Kidney epithelial cell (primary cell): ENCODE measurements around the gene ISM2. TPM values are rescaled to one million over a fixed set of nuclear protein-coding genes. Genes with fewer than 3 reads are reported as not detected.

Experiments used
- DNase-seq: peaks from one replicate; pipeline ENCODE4 v3.0.0-alpha.2; 2010; ENCODE audit warnings: low read depth
- H3K27me3 ChIP-seq: 2 replicates; pipeline ENCODE4 v1.6.0; 2011; ENCODE audit warnings: low read length; ENCODE audit not compliant: control insufficient read depth, insufficient read depth
- H3K36me3 ChIP-seq: 2 replicates; pipeline ENCODE4 v1.5.1; 2011; ENCODE audit warnings: low read length; ENCODE audit not compliant: control insufficient read depth, insufficient read depth
- H3K4me3 ChIP-seq: 2 replicates; pipeline ENCODE4 v1.5.1; 2011; ENCODE audit warnings: low read depth, mild to moderate bottlenecking, control low read depth, low read length
- total RNA-seq: library from RNA; depleted of rRNA; stranded (reverse); fragments of >200 nt; gene quantifications from 2 replicates; pipeline ENCODE4 v1.2.3, GENCODE V29; 2015
- TF ChIP-seq, protein P1 (sequence below): IDR thresholded peaks from 2 replicates; pipeline ENCODE4 v1.5.1; 2011; ENCODE audit warnings: mild to moderate bottlenecking, moderate library complexity, low read length, control low read depth, inconsistent platforms; ENCODE audit not compliant: insufficient read depth, poor library complexity, severe bottlenecking

The ISM2 gene
- total RNA-seq, 1 donor from 2014 or later, result 0.13 TPM

DNA sequence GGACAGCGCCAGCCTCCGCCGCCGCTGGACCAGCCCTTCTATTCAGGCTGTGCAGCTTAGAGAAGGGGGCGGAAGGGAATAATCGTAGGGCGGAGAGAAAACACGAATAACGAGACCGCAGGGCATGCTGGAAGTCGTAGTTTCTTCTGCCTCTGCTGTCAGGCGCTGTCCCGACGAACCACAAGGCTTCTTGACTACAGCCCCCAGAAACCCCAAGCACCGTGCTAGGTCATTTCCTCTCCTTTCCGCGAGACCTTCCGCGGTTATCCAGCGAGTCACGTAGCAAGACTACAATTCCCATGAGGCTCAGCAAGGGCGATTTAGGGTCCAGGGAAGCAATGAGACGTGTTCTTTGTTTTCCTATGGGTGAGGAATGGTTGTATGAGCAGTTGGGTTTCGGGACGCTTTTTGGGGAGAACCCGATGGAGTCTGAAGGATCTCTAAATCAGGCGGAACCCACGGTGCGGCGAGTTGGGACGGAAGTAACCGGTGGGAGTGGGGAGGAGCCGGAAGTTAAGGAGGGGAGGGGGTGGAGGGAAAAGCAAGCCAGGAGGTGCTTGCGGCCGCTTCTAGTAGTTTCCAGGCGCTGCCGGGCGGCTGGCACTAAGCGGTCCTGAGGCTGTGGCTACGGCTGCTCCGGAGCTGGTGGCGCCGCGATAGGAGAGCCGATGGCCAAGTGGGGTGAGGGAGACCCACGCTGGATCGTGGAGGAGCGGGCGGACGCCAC lies 40.9 kb downstream of the ISM2 start, which contains the start of the genes AHSA1 and VIPAS39:
AHSA1 (plus strand) TSS at position 572 of the 727 bp plus-strand sequence; CDS start at position 669, 97 bp downstream.
VIPAS39 (minus strand) TSS at position 80 of the 727 bp plus-strand sequence. CDS start 3,499 bp downstream, outside the sequence.
- TF ChIP-seq, protein P1, sequence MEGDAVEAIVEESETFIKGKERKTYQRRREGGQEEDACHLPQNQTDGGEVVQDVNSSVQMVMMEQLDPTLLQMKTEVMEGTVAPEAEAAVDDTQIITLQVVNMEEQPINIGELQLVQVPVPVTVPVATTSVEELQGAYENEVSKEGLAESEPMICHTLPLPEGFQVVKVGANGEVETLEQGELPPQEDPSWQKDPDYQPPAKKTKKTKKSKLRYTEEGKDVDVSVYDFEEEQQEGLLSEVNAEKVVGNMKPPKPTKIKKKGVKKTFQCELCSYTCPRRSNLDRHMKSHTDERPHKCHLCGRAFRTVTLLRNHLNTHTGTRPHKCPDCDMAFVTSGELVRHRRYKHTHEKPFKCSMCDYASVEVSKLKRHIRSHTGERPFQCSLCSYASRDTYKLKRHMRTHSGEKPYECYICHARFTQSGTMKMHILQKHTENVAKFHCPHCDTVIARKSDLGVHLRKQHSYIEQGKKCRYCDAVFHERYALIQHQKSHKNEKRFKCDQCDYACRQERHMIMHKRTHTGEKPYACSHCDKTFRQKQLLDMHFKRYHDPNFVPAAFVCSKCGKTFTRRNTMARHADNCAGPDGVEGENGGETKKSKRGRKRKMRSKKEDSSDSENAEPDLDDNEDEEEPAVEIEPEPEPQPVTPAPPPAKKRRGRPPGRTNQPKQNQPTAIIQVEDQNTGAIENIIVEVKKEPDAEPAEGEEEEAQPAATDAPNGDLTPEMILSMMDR, result no peak
- Histone ChIP-seq H3K36me3 (no peaks in the 10 kb centered on the region), H3K4me3 (peak within 1 kb of the TSS; percentile 88), H3K27me3 (no peaks in the 10 kb centered on the region)
- DNase-seq, result peak; percentile 99

DNA sequence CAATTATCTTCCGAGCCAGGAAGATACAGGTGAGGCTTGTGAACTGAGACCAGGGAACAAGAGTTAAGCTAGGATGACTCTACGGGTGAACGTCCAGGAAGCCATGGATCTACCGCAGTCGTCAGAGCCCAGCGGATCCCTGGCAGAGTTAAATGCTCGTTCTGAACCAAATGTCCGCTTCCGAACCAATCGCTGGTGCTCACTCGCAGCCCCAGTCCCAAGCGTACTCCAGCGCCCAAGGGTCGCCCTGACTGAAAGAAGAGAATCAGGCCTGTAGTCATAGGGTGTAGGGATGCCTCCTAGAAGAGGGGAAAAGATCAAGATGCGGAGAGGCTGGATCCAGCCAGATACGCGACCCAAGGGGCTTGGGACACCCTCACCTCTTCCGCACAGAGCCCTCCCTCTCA lies 41.5 kb downstream of the ISM2 start:
- H3K4me3 ChIP-seq, result peak overlapping the region; percentile 88
- H3K27me3 ChIP-seq, result no peaks in the 10 kb centered on the region
- no peak for DNase-seq
- TF ChIP-seq, protein P1, result no peak
- H3K36me3 ChIP-seq, result no peaks in the 10 kb centered on the region

DNA sequence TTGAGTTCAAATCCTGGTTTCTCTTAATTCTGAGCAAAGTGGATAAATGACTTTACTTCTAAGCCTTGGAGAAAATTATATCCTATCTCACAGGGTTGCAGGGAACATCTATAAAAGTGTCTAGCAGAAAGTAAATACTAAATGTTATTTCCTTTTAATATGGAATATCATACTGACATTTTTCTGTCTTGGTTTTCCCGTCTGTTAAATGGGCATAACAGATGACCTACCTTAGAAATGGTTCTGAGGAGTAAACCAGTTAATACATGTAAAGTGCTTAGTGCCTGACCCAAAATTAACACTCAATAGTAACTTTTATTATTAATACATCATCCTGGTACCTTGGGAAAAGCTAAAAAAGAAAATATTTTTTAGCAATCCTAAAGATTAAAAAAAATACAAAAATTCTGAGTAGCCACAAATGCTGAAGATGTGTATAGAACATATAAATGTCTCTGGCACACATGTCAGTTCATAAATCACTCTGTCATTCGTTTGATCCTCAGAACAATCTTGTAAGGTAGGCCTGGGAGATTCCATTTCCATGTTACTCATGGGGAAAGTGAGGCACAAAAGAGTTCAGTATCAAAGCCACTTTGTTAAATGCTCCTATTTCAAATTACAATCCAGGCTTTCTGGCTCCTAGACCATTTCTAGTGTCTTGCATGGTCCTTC lies 42.5 kb downstream of the ISM2 start:
- Histone ChIP-seq H3K4me3 (peak overlapping the region; percentile 88), H3K36me3 (no peaks in the 10 kb centered on the region), H3K27me3 (no peaks in the 10 kb centered on the region)
- DNase-seq, result no peak
- TF ChIP-seq, protein P1, result no peak

DNA sequence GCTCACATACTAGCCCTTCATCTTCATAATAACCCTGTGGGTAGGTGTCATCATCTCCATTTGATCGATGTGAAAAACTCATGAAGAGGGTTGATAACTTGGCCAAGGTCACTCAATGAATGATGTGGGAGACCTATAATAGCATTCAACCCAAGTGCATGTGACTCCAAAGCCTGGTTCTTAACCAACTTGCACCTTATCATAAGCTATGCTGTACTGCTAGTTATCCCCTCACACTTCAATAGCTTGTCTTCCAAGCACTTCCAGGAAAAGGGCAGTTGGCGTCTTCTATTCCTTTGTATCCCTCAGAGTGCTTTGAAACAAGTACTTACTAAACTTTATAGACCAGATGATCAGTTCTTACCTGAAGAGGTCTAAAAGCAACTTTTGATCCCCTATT lies 56.4 kb downstream of the ISM2 start:
- no peak for DNase-seq
- no peak overlapping the region for H3K4me3 ChIP-seq
- H3K36me3 ChIP-seq, result peaks cover 3% of the 10 kb centered on the region
- TF ChIP-seq, protein P1, result no peak
- no peaks in the 10 kb centered on the region for H3K27me3 ChIP-seq

DNA sequence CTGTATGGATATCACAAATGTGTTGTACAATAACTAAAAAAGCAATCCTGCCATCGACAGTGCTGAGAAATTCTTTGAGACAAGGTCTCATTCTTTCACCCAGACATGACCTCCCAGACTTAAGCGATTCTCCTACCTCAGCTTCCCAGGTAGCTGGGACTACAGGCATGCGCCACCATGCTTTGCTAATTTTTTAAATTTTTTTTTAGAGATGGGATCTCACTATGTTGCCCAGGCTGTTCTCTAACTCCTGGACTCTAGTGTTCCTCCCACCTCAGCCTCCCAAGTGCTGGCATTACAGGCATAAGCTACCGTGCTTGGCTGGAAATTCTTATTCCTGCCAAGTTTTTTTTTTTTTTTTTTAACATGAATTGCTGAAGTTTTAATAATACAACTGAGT lies 58.8 kb downstream of the ISM2 start:
- no peaks in the 10 kb centered on the region for H3K27me3 ChIP-seq
- H3K36me3 ChIP-seq, result peaks cover 3% of the 10 kb centered on the region
- no peak overlapping the region for H3K4me3 ChIP-seq
- TF ChIP-seq, protein P1, result no peak
- DNase-seq, result no peak

DNA sequence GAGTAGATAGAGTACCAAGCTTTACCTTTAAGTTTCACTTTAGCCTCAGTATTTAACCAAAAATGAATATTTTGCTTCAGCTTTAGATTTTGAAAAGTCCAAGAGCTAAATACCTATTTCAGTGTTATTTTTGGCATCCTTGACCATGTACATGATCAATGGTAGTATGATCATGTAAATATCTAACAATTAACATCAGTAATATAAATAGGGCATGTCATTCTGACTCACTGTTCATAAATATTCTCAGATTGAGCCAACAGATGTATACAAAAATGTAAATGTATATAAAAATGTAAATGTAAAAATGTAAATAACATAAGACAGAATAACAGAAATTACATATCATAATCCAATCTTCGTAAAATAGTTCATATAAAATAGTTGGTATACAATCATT lies 60.0 kb downstream of the ISM2 start:
- Histone ChIP-seq H3K4me3 (no peak overlapping the region), H3K27me3 (no peaks in the 10 kb centered on the region), H3K36me3 (peaks cover 3% of the 10 kb centered on the region)
- TF ChIP-seq, protein P1, result no peak
- DNase-seq, result no peak
